Measurements from ENCODE around the gene MSH3.

- TF ChIP-seq CTCF (IDR thresholded peaks at IDR 0.05) = no peak
- TF ChIP-seq POLR2A (IDR thresholded peaks at IDR 0.05) = no peak
Measured at GRCh38 chr5:80798166-80798565, 143.7 kb downstream of the MSH3 start.
